Inferior parietal cortex (tissue), 1 donor: Measurements from ENCODE around the gene CHAD.
"Not testable (repeated sequence)": the region's sequence is repeated elsewhere in the genome, so short reads cannot be mapped to it uniquely, and the experiment has no call there.

Experiments used
- DNase-seq: peaks from one replicate; pipeline ENCODE4 v3.0.0-alpha.2; 2016; ENCODE audit errors: extremely low spot score

CHAD gene

GRCh38 chr17:50429793-50430192, 38.9 kb downstream of the CHAD start:
- DNase-seq: no peak

- DNase-seq: no peak
Observed at GRCh38 chr17:50428831-50429424, 39.8 kb downstream of the CHAD start.

GRCh38 chr17:50428126-50428525, 40.6 kb downstream of the CHAD start:
- not testable (repeated sequence) for DNase-seq

- DNase-seq: no peak
Observed at GRCh38 chr17:50426814-50427787, 41.6 kb downstream of the CHAD start.

- DNase-seq: no peak
Observed at GRCh38 chr17:50426472-50426782, 42.3 kb downstream of the CHAD start.

GRCh38 chr17:50425682-50426471, 42.8 kb downstream of the CHAD start, which contains the start of gene ACSF2:
Gene ACSF2, plus strand, starts transcription at chr17:50426218. Its CDS starts 44 bp downstream, at chr17:50426262.
- DNase-seq: no peak

GRCh38 chr17:50424996-50425681, 43.5 kb downstream of the CHAD start:
- DNase-seq: no peak

- DNase-seq: no peak
Observed at GRCh38 chr17:50424246-50424995, 44.3 kb downstream of the CHAD start.

- DNase-seq: no peak
Observed at GRCh38 chr17:50423553-50424159, 45.0 kb downstream of the CHAD start.

GRCh38 chr17:50422738-50423137, 45.9 kb downstream of the CHAD start:
- DNase-seq: no peak

- DNase-seq: no peak
Observed at GRCh38 chr17:50421308-50422051, 47.2 kb downstream of the CHAD start.

- DNase-seq: no peak
Observed at GRCh38 chr17:50420419-50421112, 48.1 kb downstream of the CHAD start.

- DNase-seq: not testable (repeated sequence)
Observed at GRCh38 chr17:50419577-50419976, 49.1 kb downstream of the CHAD start.

- no peak for DNase-seq
Observed at GRCh38 chr17:50414808-50415207, 53.9 kb downstream of the CHAD start.
